ENCODE results near the gene PBX3.

GRCh38 chr9:125984461-125984860 lies 237.3 kb downstream of the PBX3 start:
- TF ChIP-seq CTCF (IDR thresholded peaks at IDR 0.05), result no peak
- TF ChIP-seq POLR2A (IDR thresholded peaks at IDR 0.05), result no peak
